ENCODE data around the gene ANO3. TPM values are rescaled to one million over a fixed set of nuclear protein-coding genes. Genes with fewer than 3 reads are reported as not detected.

Gene ANO3
- total and polyA plus RNA-seq, 2 of the 8 experiments (the other 6 are each of a cell fraction or from before 2014, with no cell fraction given): not detected

DNA sequence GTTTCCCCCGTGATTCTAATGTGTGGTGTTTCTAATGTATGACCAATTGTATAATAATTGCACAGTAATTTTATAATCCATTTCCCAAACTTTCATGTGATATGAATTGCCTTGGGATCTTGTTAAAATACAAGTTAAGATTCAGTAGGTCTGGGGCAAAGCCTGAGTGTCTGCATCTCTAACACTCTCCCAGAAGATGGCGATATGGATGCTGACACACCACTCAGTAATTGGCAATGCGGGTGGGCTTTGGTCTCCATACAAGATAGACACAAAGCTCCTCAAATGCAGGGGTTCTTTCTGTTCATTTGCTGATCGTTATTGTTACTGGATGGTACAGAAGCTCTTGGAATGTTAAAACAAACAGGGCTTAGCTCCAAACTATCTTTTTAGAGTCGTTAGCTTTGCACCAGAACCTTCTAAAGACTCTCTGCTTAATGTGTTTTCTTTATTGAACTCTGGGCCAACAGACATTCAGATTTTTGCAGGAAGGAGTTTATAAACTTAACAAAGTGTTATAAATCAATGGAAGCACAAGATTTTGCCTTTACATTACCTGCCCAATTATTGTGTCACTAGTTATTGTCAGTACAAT lies 45.4 kb upstream of the ANO3 start (continued):
- TF ChIP-seq, protein P1, sequence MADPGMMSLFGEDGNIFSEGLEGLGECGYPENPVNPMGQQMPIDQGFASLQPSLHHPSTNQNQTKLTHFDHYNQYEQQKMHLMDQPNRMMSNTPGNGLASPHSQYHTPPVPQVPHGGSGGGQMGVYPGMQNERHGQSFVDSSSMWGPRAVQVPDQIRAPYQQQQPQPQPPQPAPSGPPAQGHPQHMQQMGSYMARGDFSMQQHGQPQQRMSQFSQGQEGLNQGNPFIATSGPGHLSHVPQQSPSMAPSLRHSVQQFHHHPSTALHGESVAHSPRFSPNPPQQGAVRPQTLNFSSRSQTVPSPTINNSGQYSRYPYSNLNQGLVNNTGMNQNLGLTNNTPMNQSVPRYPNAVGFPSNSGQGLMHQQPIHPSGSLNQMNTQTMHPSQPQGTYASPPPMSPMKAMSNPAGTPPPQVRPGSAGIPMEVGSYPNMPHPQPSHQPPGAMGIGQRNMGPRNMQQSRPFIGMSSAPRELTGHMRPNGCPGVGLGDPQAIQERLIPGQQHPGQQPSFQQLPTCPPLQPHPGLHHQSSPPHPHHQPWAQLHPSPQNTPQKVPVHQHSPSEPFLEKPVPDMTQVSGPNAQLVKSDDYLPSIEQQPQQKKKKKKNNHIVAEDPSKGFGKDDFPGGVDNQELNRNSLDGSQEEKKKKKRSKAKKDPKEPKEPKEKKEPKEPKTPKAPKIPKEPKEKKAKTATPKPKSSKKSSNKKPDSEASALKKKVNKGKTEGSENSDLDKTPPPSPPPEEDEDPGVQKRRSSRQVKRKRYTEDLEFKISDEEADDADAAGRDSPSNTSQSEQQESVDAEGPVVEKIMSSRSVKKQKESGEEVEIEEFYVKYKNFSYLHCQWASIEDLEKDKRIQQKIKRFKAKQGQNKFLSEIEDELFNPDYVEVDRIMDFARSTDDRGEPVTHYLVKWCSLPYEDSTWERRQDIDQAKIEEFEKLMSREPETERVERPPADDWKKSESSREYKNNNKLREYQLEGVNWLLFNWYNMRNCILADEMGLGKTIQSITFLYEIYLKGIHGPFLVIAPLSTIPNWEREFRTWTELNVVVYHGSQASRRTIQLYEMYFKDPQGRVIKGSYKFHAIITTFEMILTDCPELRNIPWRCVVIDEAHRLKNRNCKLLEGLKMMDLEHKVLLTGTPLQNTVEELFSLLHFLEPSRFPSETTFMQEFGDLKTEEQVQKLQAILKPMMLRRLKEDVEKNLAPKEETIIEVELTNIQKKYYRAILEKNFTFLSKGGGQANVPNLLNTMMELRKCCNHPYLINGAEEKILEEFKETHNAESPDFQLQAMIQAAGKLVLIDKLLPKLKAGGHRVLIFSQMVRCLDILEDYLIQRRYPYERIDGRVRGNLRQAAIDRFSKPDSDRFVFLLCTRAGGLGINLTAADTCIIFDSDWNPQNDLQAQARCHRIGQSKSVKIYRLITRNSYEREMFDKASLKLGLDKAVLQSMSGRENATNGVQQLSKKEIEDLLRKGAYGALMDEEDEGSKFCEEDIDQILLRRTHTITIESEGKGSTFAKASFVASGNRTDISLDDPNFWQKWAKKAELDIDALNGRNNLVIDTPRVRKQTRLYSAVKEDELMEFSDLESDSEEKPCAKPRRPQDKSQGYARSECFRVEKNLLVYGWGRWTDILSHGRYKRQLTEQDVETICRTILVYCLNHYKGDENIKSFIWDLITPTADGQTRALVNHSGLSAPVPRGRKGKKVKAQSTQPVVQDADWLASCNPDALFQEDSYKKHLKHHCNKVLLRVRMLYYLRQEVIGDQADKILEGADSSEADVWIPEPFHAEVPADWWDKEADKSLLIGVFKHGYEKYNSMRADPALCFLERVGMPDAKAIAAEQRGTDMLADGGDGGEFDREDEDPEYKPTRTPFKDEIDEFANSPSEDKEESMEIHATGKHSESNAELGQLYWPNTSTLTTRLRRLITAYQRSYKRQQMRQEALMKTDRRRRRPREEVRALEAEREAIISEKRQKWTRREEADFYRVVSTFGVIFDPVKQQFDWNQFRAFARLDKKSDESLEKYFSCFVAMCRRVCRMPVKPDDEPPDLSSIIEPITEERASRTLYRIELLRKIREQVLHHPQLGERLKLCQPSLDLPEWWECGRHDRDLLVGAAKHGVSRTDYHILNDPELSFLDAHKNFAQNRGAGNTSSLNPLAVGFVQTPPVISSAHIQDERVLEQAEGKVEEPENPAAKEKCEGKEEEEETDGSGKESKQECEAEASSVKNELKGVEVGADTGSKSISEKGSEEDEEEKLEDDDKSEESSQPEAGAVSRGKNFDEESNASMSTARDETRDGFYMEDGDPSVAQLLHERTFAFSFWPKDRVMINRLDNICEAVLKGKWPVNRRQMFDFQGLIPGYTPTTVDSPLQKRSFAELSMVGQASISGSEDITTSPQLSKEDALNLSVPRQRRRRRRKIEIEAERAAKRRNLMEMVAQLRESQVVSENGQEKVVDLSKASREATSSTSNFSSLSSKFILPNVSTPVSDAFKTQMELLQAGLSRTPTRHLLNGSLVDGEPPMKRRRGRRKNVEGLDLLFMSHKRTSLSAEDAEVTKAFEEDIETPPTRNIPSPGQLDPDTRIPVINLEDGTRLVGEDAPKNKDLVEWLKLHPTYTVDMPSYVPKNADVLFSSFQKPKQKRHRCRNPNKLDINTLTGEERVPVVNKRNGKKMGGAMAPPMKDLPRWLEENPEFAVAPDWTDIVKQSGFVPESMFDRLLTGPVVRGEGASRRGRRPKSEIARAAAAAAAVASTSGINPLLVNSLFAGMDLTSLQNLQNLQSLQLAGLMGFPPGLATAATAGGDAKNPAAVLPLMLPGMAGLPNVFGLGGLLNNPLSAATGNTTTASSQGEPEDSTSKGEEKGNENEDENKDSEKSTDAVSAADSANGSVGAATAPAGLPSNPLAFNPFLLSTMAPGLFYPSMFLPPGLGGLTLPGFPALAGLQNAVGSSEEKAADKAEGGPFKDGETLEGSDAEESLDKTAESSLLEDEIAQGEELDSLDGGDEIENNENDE (IDR thresholded peaks at IDR 0.05; ENCODE audit: insufficient replicate concordance, low read length): no peak
- TF ChIP-seq RAD21 (IDR thresholded peaks at IDR 0.05 in 1 of 2, conservative IDR thresholded peaks at IDR 0.05 in 1 of 2; ENCODE audit: low read depth in 2 of 2, low read length in 2 of 2) (peak; percentile 61 to 66), RFX5 (IDR thresholded peaks at IDR 0.05; ENCODE audit: borderline replicate concordance, low read depth, low read length) (no peak), MAFK (IDR thresholded peaks at IDR 0.05; ENCODE audit: low read depth, low read length) (peak; percentile 16; the same call in 1 of the 2 replicates), KDM4A (IDR thresholded peaks at IDR 0.05; ENCODE audit: low read depth, low read length, severe bottlenecking) (no peak), BACH1 (IDR thresholded peaks at IDR 0.05; ENCODE audit: low read length) (peak; percentile 45; the same call in 1 of the 2 replicates), BRCA1 (IDR thresholded peaks at IDR 0.05; ENCODE audit: low read depth, low read length) (no peak), RBBP5 (IDR thresholded peaks at IDR 0.05; ENCODE audit: borderline replicate concordance, low read depth, low read length) (no peak), SAP30 (IDR thresholded peaks at IDR 0.05; ENCODE audit: insufficient read depth, insufficient replicate concordance, low read length) (no peak)
